ENCODE data around the gene RAB40A.

GRCh38 chrX:103510031-103510430 lies 9.3 kb downstream of the RAB40A start:
- TF ChIP-seq, protein P1, sequence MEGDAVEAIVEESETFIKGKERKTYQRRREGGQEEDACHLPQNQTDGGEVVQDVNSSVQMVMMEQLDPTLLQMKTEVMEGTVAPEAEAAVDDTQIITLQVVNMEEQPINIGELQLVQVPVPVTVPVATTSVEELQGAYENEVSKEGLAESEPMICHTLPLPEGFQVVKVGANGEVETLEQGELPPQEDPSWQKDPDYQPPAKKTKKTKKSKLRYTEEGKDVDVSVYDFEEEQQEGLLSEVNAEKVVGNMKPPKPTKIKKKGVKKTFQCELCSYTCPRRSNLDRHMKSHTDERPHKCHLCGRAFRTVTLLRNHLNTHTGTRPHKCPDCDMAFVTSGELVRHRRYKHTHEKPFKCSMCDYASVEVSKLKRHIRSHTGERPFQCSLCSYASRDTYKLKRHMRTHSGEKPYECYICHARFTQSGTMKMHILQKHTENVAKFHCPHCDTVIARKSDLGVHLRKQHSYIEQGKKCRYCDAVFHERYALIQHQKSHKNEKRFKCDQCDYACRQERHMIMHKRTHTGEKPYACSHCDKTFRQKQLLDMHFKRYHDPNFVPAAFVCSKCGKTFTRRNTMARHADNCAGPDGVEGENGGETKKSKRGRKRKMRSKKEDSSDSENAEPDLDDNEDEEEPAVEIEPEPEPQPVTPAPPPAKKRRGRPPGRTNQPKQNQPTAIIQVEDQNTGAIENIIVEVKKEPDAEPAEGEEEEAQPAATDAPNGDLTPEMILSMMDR (IDR thresholded peaks at IDR 0.05): no peak
- no peak for TF ChIP-seq EZH2 (IDR thresholded peaks at IDR 0.05; ENCODE audit: borderline replicate concordance, insufficient read depth, low read depth, low read length, poor library complexity, severe bottlenecking)
